ENCODE results near the gene MCC.
A peak's percentile ranks its signal among the peaks of the same experiment; 100 is the strongest.

MCC gene

DNA sequence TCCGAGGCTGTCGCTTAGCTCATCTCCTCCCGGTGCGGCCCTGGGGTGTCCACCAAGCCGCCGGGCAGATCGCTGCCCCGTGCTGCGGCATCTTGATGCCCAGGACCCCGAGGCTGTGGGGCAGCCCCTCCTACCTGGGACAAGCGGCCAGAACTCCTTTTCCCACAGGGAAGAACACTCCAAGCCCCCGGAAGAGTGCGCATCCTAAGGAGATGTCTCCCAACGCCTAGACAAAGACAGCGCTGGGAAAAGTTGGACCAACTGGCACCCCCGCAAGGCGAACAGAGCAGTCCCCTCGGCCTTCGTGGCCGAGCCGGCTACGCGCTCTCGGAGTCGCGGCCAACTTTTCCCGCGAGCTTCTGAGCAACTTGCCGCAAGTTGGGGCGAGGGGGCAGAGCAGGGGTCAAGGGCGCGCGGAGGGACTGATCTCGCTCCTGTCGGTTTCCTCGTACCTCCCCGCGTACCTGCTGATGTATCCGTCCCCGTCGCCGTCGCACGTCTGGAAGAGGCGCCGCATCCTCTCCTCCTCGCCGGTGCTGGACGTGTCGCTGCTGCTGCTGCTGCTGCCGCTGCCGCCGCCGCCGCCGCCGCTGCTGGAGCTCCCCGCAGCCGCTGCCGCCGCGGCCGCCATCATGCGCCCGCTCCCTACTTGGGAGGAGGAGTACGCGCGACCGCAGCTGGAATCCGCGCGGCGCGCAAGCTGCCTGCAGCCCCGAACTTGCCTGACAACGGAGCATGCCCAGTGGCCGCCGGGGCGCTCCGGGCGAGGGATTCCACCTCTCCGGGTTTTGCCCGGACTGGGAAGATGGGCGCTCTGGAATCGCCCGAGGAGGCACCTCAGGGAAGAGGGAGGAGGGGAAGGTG is at the start of gene MCC:
Gene MCC (minus strand): TSS at position 673 of the 864 bp plus-strand sequence.
- no peak for FAIRE-seq

DNA sequence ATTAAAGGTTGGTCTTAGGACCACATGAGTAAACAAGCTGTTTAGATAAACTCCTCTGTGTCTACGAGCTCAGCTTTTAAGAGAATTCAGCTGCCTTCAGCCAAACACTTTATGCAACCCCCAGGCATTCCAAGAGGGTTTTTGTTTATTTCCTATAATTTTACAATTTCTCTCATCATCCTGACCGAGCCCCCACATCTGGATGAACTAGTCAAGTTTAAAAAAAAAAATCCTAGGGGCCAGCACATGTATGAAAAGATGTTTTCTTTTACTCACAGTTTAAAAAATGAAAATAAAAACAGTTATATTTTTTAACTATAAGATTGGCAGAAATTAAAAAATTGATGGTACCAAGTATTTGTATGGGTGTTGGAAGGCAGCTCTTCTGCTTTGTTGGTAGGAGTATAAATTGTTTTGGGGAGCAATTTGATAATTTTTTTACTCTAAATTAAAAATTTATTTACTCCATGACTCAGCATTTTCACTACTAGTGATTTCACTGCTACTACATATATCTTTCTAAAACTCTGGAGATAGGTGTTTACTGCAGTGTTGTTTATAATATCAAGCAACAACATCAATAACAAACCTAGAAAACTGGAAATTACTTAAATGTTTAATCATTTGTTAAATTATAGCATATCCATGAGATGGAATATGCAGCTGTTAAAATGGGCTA is 43.4 kb upstream of the MCC start:
- FAIRE-seq, result no peak

DNA sequence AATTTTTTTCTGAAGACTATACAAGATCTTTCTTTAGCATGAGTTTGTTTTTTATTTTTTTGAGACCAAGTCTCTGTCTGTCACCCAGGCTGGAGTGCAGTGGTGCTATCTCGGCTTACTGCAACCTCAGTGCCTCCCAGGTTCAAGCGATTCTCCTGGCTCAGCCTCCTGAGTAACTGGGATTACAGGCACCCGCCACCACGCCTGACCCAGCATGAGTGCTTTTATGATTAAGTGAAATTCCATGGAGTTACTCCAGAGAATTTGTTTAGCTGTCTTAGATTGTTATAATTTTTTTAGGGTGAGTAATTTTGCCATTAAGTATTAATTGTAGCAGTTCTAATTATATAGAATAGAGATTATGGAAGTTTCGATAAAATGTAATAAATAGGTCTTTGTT is 39.5 kb upstream of the MCC start:
- no peak for FAIRE-seq

- no peak for FAIRE-seq
Observed at GRCh38 chr5:113526421-113526820, 38.2 kb upstream of the MCC start.

- no peak for FAIRE-seq
Observed at GRCh38 chr5:113524927-113525326, 36.7 kb upstream of the MCC start.

DNA sequence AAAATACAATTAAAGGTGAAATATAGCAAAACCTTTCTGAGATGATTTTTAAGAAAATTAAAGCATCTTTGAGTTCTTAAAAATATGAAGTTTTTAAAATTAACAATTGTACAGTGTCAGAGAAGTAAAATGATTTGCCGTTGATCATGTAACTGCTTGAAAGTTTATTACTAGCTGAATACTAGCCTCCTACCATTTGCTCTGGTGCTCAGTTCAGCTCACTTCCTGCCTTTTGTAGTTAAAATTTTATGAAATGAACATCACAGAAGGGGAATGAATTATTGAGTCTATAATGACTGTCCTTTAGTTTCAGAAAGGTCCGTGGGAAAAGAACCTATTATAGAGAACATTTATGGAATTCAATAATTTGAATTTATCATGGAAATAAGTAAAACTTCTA is 34.9 kb upstream of the MCC start:
- FAIRE-seq, result peak; percentile 54

DNA sequence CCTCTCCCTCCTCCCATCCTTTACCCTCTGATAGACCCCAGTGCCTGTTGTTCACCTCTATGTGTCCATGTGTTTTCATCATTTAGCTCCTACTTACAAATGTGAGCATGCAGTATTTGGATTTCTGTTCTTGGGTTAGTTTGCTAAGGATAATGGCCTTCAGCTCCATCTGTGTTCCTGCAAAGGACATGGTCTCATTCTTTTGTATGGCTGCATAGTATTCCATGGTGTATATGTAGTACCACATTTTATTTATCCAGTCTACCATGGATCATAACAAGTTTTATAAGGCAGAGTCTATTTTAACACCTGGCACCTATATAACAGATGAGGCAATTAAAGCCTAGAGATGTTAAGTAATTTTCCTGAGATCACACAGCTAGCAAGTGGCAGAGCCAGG is 32.6 kb upstream of the MCC start:
- FAIRE-seq, result no peak

DNA sequence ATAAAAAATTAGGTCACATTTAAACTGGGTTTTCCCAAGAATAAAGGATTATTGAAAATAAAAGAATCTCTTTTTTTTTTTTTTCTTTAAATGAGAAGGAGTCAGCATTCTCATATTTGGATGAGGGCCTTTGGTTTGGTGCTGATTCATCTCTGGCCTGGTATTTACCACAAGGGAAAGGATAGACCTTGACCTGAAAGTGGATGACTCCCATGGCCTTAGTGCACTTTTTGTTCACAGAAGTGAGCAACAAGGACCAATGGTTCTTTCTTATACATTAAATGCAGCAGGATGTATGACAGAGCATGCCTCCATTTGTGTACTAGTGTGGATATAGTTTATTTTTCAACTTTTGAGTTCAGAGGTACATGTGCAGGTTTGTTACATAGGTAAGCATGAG is 32.2 kb upstream of the MCC start:
- FAIRE-seq, result peak; percentile 34

DNA sequence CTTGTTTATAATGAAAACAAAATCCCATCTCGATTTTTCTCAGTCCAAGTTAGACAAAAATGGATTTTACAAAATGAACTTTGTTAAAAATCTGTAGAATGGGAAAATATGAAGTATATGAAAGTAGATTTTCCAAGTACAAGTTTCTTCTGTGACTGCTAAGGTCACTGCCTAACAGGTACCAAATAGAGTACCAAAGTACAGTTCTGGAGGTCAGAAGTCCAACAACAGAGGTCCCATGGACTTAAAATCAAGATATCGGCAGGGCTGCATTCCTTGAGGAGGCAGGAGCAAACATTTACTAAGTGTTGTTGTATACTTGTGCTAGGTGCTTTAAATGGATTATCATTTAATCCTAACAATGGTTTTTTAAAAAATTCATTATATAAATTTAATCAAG is 31.2 kb upstream of the MCC start:
- no peak for FAIRE-seq

GRCh38 chr5:113518884-113519283 is 30.6 kb upstream of the MCC start:
- FAIRE-seq, result no peak

DNA sequence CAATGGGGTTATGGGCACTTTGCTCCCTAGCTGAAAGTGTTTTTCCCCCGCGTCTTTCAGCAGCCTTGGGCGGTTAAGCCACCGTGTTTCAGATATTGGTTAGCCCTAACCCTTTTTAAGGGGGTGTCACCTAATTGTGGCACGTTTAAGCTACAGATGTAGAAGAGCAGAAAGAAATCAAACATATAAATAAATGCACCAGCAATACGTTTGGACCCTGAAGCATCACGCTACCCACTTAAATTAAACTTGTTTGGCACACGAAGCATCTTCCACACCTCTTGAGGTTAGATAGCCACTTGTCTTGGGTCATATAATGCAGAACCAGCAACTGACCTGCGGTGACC is 26.0 kb upstream of the MCC start:
- FAIRE-seq, result no peak

- FAIRE-seq, result peak; percentile 54
Observed at GRCh38 chr5:113513384-113514288, 25.4 kb upstream of the MCC start, which contains the start of gene YTHDC2. Gene YTHDC2 (plus strand): TSS chr5:113513694. CDS start chr5:113513896, 202 bp downstream.

- FAIRE-seq, result no peak
Observed at GRCh38 chr5:113512341-113512740, 24.1 kb upstream of the MCC start.

GRCh38 chr5:113510836-113511451 is 22.7 kb upstream of the MCC start:
- FAIRE-seq, result peak; percentile 91

- FAIRE-seq, result no peak
Observed at GRCh38 chr5:113508756-113509155, 20.5 kb upstream of the MCC start.

GRCh38 chr5:113507601-113508000 is 19.3 kb upstream of the MCC start:
- no peak for FAIRE-seq

DNA sequence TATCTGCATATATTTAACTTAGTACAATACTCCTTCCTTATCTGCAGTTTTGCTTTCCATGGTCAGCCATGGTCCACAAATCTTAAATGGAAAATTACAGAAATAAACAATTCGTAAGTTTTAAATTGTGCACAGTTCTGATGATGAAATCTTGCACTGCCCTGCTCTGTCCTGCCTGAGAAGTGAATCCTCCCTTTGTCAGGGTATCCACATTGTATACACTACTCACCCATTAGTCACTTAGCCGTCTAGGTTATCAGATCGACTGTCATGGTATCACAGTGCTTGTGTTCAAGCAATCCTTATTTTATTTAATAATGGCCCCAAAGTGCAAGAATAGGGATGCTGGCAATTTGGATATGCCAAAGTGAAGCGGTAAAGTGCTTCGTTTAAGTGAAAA is 16.9 kb upstream of the MCC start:
- FAIRE-seq, result no peak

GRCh38 chr5:113503146-113503545 is 14.9 kb upstream of the MCC start:
- FAIRE-seq, result no peak

DNA sequence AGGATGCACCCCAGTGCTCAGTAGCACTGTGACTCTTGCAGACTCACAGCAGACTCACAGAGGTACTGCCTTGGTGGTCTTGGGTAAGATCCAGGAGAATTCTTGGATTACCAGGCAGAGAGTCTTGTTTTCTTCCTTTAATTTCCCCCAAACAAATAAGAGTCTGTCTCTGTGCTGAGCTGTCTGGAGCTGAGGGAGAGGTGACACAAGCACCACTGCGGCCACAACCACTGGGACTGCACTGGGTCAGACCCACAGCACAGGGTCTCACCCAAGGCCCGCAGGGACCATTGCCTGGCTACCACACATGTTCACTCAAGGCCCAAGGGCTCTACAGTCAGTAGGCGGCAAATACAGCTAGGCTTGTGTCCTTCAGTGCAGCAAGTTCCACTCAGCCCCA is 13.8 kb upstream of the MCC start:
- FAIRE-seq, result no peak

GRCh38 chr5:113495422-113495841 is 7.2 kb upstream of the MCC start:
- FAIRE-seq, result no peak

DNA sequence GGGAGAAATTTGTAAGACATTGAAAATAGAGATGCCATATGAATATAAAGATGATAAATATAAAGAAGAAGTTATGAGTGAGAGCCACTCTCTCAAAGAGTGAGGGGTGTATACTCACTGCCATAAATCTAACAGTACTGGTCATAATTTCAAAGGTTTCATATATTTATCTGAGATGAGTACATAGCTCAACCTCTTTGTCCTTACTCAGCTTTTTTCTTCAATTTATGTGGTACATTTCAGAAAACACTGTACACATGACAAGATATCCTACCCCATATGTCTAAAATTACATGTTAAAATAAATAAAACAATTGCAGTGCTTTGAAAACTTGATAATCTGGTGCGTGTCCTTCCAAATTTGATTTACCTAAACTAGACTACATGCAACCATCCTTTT is 5.2 kb upstream of the MCC start:
- FAIRE-seq, result no peak

GRCh38 chr5:113491022-113491421 is 2.8 kb upstream of the MCC start:
- FAIRE-seq, result no peak

GRCh38 chr5:113490317-113490716 is 2.1 kb upstream of the MCC start:
- FAIRE-seq, result no peak

Data from A204.1 (cell line).